SIG-M5 treated with dmso at 0.1 percent for 504 hours (cell line): ENCODE results near the gene CPLANE1.
A peak's percentile ranks its signal among the peaks of the same experiment; 100 is the strongest.
"Not testable (repeated sequence)": the region's sequence is repeated elsewhere in the genome, so short reads cannot be mapped to it uniquely, and the experiment has no call there.

ENCODE experiments used
- DNase-seq: peaks from one replicate; lab custom pipeline; 2025; ENCODE audit not compliant: unreplicated experiment; lab: John Stamatoyannopoulos, UW

Gene CPLANE1

GRCh38 chr5:37248970-37249814, at the start of gene CPLANE1:
TSS of gene CPLANE1 (minus strand) at chr5:37249376. CDS start at chr5:37247698, 1,678 bp downstream.
- DNase-seq: peak; percentile 53

DNA sequence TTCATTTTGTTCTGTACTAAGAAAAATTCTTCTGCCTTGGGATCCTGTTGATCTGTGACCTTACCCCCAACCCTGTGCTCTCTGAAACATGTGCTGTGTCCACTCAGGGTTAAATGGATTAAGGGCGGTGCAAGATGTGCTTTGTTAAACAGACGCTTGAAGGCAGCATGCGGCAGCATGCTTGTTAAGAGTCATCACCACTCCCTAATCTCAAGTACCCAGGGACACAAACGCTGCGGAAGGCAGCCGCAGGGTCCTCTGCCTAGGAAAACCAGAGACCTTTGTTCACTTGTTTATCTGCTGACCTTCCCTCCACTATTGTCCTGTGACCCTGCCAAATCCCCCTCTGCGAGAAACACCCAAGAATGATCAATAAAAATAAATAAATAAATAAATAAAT, 47.1 kb upstream of the CPLANE1 start:
- not testable (repeated sequence) for DNase-seq

DNA sequence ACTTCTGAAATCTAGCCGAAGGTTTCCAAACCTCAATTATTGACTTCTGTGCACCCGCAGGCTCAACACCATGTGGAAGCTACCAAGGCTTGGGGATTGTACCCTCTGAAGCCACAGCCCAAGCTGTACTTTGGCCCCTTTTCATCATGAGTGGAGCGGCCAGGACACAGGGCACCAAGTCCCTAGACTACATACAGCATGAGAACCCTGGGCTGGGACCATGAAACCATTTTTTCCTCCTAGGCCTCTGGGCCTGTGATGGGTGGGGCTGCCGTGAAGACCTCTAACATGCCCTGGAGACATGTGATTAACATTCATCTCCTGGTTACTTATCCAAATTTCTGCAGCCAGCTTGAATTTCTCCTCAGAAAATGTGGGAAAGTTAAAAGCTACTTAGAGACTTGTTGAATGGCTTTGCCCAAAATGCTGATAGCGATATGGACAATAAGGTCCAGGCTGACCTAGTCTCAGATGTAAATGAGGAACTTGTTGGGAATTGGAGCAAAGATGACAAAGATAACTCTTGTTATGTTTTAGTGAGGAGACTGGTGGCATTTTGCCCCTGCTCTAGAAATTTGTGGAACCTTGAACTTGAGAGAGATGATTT, 34.1 kb upstream of the CPLANE1 start:
- no peak for DNase-seq

- no peak for DNase-seq
Measured at GRCh38 chr5:37275511-37275910, 26.3 kb upstream of the CPLANE1 start.

DNA sequence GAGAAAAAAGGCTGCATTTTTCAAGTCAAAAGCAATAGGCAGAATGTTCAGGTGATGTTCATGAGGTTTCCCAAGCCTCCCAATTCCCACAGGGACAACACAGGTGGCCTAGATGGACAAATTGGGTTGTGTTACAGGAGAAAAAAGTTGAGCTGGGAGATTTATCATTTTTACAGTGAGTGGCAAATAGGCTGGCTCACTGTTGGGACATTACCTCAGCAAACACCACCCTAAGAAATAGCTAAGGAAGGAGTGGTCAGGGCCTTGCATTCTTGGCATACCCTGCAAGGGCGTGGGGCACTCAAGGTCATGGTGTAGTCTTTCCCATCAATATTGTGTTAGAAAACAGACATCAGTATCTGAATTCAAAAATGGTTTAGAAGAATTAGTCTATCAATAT, 23.3 kb upstream of the CPLANE1 start:
- peak; percentile 33 for DNase-seq

GRCh38 chr5:37268100-37268499, 18.9 kb upstream of the CPLANE1 start:
- DNase-seq: not testable (repeated sequence)

DNA sequence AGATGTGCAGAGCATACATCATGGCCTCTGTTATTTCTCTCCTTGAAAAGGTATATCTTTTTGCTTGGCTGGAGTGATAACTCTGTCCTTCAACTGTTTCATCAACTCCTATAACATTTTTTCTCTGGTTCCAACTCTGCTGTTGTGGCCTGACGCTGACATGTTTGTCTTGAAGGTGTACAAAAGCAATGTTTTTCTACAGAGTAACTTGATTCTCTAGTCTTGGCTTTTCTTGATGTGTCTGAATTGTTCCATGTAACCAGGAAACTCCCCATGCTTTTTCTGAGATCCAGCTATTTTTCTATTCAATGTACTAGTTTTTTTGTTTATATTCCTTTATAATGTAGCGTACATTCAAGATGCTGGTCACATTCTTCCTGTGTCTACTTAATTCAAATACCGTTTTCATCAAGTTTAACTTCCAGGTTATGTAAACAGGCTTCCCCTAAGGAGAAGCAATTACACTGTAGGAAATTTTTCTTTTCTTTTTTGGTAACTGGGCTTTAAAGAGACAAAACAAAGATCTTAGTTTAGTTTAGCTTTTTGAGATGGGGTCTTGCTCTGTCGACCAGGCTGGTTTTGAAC, 6.7 kb upstream of the CPLANE1 start:
- DNase-seq: no peak

DNA sequence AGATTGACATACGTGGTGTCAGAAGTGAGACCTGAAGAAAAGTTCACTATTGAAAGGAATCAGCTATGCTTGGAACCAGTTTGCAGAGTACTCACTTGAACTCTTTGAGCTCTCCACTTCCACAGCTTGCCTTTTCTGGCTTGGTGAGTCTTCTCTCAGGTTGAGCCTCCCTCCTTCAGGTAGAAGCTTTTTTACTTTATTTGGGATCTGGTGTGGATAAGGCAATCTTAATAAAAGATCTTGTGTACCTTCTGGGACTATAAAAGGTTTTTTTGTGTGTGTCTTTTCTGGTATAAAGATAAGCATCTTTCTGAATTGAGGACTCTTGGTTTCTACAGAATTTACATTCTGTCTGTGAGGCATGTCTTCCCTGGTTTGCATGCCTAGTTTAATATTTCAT, 5.4 kb upstream of the CPLANE1 start:
- DNase-seq: no peak

DNA sequence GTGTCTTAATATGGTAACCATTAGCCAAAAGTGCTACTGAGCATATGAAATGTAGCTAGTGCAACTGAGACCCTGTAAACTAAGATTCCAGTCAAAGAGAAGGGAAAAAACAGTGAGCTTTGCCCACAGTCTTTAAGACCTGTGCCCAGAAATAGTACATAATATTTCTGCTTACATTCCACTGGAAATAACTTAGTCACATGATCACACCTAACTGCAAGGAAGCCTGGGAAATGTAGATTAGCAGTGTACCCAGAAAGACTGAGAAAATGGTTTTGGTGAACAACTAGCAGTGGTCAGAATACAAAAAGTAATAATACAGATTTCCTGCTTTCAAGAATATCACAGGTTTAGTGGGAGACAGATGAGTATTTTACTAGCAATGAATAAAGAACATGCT, 2.5 kb upstream of the CPLANE1 start:
- no peak for DNase-seq

DNA sequence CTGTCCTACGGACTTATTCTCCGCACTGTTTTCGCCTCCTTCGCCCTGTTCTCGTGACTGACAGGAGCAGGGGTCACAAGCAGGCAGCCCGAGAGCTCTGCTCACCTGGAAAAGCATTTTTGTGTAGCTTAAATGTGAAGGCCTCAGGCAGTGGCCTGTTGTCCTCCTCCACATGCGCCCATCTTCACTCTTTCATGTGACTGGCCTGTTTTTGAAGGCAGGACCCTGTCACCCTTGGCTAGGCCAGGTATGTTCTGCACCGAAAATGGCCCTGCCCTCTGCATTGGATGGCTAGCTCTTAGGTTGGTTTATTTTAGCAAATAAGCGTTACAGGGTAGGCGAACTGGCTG, 614 bp upstream of the CPLANE1 start:
- DNase-seq: no peak

- DNase-seq: no peak
Measured at GRCh38 chr5:37248421-37248969, 681 bp downstream of the CPLANE1 start.

DNA sequence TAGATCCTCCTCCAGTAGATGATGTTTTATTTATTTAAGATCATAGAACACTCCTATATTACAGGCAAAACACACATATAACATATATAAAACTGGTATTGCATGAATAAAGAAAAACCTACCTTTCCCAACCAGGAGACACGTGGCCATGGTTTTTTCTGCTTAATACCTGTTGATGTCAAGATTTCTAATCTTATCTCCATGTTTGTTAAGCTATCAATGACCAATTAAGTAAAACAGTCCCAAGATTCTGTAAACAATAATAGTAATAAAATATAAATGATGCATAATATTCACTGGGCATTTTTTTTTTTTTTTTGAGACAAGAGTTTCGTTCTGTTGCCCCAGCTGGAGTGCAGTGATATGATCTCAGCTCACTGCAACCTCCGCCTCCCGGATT, 1.7 kb downstream of the CPLANE1 start:
- no peak for DNase-seq

DNA sequence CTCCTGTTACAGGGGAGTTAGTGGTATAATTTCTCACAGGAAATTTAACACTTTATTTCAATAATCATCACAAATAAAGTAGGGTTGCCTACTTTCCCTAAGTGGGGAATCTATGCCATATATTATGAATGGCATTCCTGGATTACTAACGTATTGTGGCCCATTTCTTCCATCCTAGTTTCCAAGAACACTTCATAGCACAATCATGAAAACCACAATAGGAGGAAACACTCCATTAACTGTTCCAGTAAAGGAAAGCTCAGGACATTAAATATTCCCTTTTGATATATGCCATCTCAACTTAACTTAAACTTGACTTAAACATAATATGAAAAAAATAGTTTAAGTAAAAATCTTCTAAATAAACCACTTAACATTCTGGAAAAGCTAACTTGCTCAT, 2.1 kb downstream of the CPLANE1 start:
- no peak for DNase-seq

- DNase-seq: no peak
Measured at GRCh38 chr5:37234288-37234687, 14.9 kb downstream of the CPLANE1 start.

GRCh38 chr5:37226377-37226776, 22.8 kb downstream of the CPLANE1 start:
- no peak for DNase-seq

DNA sequence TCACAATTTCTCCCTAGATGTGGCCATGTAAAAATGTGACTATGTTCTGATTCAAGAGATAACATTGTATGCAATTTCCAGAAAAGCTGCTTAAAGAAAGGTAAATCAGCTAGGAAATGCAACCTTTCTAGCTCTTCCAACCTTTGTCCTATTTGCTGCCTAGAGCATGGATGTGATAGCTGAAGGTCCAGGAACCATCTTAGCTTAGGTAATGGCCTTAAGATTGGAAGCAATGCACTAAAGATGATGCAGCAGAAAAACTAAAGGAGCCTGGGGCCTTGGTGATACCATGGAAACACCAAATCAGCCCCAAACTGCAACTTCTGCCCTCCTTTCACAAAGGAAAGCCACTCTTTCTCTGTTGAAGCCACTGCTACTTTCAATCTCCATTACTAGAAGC, 27.0 kb downstream of the CPLANE1 start:
- no peak for DNase-seq

DNA sequence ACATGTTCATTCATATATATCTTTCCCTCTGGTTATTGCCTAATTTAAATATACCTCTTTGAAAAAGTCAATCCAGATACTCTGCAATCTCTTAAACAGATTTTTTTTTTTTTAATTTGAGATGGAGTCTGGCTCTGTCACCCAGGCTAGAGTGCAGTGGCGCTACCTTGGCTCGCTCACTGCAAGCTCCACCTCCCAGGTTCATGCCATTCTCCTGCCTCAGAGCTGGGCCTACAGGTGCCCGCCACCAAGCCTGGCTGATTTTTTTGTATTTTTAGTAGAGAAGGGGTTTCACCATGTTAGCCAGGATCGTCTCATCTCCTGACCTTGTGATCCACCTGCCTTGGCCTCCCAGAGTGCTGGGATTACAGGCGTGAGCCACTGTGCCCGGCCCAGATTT, 28.8 kb downstream of the CPLANE1 start:
- DNase-seq: not testable (repeated sequence)

GRCh38 chr5:37219384-37219783, 29.8 kb downstream of the CPLANE1 start:
- DNase-seq: not testable (repeated sequence)

DNA sequence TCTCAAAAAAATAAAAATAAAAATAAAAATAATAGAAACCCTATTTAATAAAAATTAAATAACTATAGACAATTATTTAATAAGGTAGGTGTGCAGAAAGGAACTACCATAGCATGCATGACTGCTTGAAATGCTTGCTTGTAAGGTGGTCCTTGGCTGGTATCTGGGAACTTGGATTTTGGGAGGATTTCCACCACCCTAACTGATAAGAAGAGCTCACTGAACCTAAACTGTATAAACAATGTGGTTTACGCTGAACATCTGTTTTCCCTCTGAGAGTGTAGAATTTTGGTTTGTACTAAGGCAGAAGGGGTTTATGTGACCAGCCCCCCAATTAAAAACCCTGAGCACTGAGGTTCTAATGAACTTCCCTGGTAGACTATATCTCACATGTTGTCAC, 31.2 kb downstream of the CPLANE1 start:
- DNase-seq: no peak

GRCh38 chr5:37214550-37214949, 34.6 kb downstream of the CPLANE1 start:
- peak; percentile 36 for DNase-seq

- DNase-seq: no peak
Measured at GRCh38 chr5:37212096-37212495, 37.1 kb downstream of the CPLANE1 start.

DNA sequence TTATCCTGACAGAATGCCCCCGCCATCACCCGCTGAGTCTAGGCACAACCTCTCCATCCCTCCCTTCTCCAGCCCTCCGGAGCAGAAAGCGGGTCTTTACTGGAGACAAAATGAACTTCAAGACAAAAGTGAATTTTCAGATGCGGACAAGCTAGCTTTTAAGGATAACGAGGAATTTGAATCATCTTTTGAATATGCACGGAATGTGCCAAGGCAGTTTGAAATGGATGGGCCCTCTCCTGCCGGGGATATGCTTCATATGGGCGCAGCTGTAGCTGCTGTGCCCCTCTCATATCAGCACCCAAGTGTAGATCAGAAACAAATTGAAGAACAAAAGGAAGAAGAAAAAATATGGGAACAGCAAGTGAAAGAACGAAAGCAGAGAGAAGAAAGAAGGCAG, 37.5 kb downstream of the CPLANE1 start:
- DNase-seq: no peak
